HCT116 (cell line): Measurements from ENCODE around the gene VEPH1. TPM values are rescaled to one million over a fixed set of nuclear protein-coding genes. Genes with fewer than 3 reads are reported as not detected.

Experiments used
- ATAC-seq: fragments of 200-7000 bp; cut with Tn5 transposase; 2 replicates; pipeline ENCODE4 v1.9.1; 2020; ENCODE audit warnings: mild to moderate bottlenecking, moderate library complexity
- BruUV-seq: library from RNA; stranded (reverse); fragments of 400-500 nt; replicated peaks from 2 replicates; lab custom pipeline; 2021; lab: Mats Ljungman, UMichigan
- CTCF ChIA-PET: fragments of 300-600 bp; sonication (Branson Sonifier 250); formaldehyde crosslinking; loops from one replicate; lab custom pipeline; 2021; ENCODE audit warnings: antibody characterized with exemption; lab: Charles Lee
- POLR2A ChIA-PET: fragments of 300-600, 350-600 bp; sonication (Branson Sonifier 250); formaldehyde crosslinking; loops from one replicate; lab custom pipeline; 2021; ENCODE audit warnings: antibody characterized with exemption; lab: Charles Lee
- RAD21 ChIA-PET, 2 experiments: fragments of 300-600 bp; sonication (Branson Sonifier 250); formaldehyde crosslinking; loops; one replicate each; lab custom pipeline; 2023; ENCODE audit warnings: low total read pairs in 2 of 2; ENCODE audit not compliant: uncharacterized antibody in 2 of 2, unreplicated experiment in 2 of 2, low non-redundant PET in 1 of 2; lab: Charles Lee
- DNase-seq: peaks from one replicate; pipeline ENCODE4 v3.0.0-alpha.2; 2010; ENCODE audit warnings: low read depth, low spot score
- H2AFZ ChIP-seq: fragments of 200-600 bp; shearing (Covaris generic), sonication (generic); 2 replicates; pipeline ENCODE4 v1.6.1; 2017; ENCODE audit warnings: low read depth, mixed run types, mixed read lengths, antibody characterized with exemption, low read length; ENCODE audit not compliant: poor library complexity, severe bottlenecking
- H3K27ac ChIP-seq: 2 replicates; pipeline ENCODE4 v1.5.1; 2012; ENCODE audit warnings: low read depth, low read length
- H3K27me3 ChIP-seq: fragments of 200-600 bp; sonication (generic); 2 replicates; pipeline ENCODE4 v1.6.1; 2016; ENCODE audit warnings: mixed run types, low read length, mixed read lengths; ENCODE audit not compliant: insufficient read depth
- H3K36me3 ChIP-seq, 2 experiments: fragments of 200-500 bp in 1 of 2; fragments of 200-600 bp in 1 of 2; sonication (Bioruptor generic) in 1 of 2; sonication (generic) in 1 of 2; 2 replicates each; pipeline versions ENCODE4 v1.5.1 to v1.6.1; 2014 to 2016; ENCODE audit warnings: low read length in 2 of 2, inconsistent platforms in 1 of 2, mixed read lengths in 1 of 2, mixed run types in 1 of 2; ENCODE audit not compliant: insufficient read depth in 2 of 2, control insufficient read depth in 1 of 2
- H3K4me1 ChIP-seq, 2 experiments: fragments of 200-600 bp in 1 of 2; sonication (generic) in 1 of 2; 2 replicates each; pipeline versions ENCODE4 v1.5.1 to v1.6.1; 2012 to 2017; ENCODE audit warnings: low read length in 2 of 2, inconsistent platforms in 1 of 2, mild to moderate bottlenecking in 1 of 2, mixed read lengths in 1 of 2, mixed run types in 1 of 2, moderate library complexity in 1 of 2; ENCODE audit not compliant: insufficient read depth in 2 of 2, control insufficient read depth in 1 of 2
- H3K4me2 ChIP-seq: fragments of 200-600 bp; sonication (generic); 2 replicates; pipeline ENCODE4 v1.6.1; 2017; ENCODE audit warnings: mixed run types, low read length, mixed read lengths
- H3K4me3 ChIP-seq, 2 experiments: fragments of 200-600 bp in 1 of 2; sonication (generic) in 1 of 2; replicated peaks in 1 of 2; 2 replicates each; pipeline ENCODE4 v1.5.1; 2011 to 2016; ENCODE audit warnings: low read length in 2 of 2, control low read depth in 1 of 2, low read depth in 1 of 2, mild to moderate bottlenecking in 1 of 2, mixed read lengths in 1 of 2, mixed run types in 1 of 2
- H3K79me2 ChIP-seq: fragments of 200-600 bp; sonication (generic); 2 replicates; pipeline ENCODE4 v1.6.1; 2017; ENCODE audit warnings: mild to moderate bottlenecking, mixed run types, low read length, moderate library complexity, mixed read lengths; ENCODE audit not compliant: insufficient read depth
- H3K9ac ChIP-seq: fragments of 200-600 bp; sonication (generic); 2 replicates; pipeline ENCODE4 v1.6.1; 2016; ENCODE audit warnings: low read length, mixed read lengths
- H3K9me2 ChIP-seq: fragments of 200-600 bp; sonication (generic), shearing (Covaris generic); 2 replicates; pipeline ENCODE4 v1.6.1; 2017; ENCODE audit warnings: mixed run types, mild to moderate bottlenecking, moderate library complexity; ENCODE audit not compliant: insufficient read depth
- H3K9me3 ChIP-seq, 2 experiments: fragments of 200-500 bp in 1 of 2; fragments of 200-600 bp in 1 of 2; sonication (Bioruptor generic) in 1 of 2; sonication (generic) in 1 of 2; 2 replicates each; pipeline ENCODE4 v1.6.1; 2014 to 2017; ENCODE audit warnings: low read length in 2 of 2, mixed read lengths in 2 of 2, inconsistent platforms in 1 of 2, low read depth in 1 of 2, mild to moderate bottlenecking in 1 of 2, mixed run types in 1 of 2, moderate library complexity in 1 of 2; ENCODE audit not compliant: control insufficient read depth in 1 of 2, insufficient read depth in 1 of 2
- H4K20me1 ChIP-seq: fragments of 200-600 bp; sonication (generic), shearing (Covaris generic); 2 replicates; pipeline ENCODE4 v1.6.1; 2017; ENCODE audit warnings: mixed run types, mild to moderate bottlenecking, moderate library complexity; ENCODE audit not compliant: insufficient read depth
- ATF3 ChIP-seq: IDR thresholded peaks from 2 replicates; pipeline ENCODE4 v1.6.1; 2012
- CBX3 ChIP-seq: IDR thresholded peaks from 2 replicates; pipeline ENCODE4 v1.6.1; 2012; ENCODE audit warnings: low read depth
- CEBPB ChIP-seq: IDR thresholded peaks from 2 replicates; pipeline ENCODE4 v1.6.1; 2012; ENCODE audit warnings: low read depth
- ELF1 ChIP-seq: IDR thresholded peaks from 2 replicates; pipeline ENCODE4 v1.6.1; 2012; ENCODE audit warnings: low read depth, borderline replicate concordance
- EZH2 ChIP-seq: fragments of 200-600 bp; sonication (generic); IDR thresholded peaks from 2 replicates; pipeline ENCODE4 v1.6.1; 2017; ENCODE audit warnings: antibody characterized with exemption, mixed run types
- FOSL1 ChIP-seq: IDR thresholded peaks from 2 replicates; pipeline ENCODE4 v1.6.1; 2012; ENCODE audit warnings: low read depth
- JUND ChIP-seq: IDR thresholded peaks from 2 replicates; pipeline ENCODE4 v1.6.1; 2012
- POLR2A ChIP-seq: IDR thresholded peaks from 2 replicates; pipeline ENCODE4 v1.7.0; 2011; ENCODE audit warnings: borderline replicate concordance; ENCODE audit not compliant: insufficient read depth, insufficient read length; ENCODE audit errors: extremely low read depth
- POLR2AphosphoS5 ChIP-seq: IDR thresholded peaks from 2 replicates; pipeline ENCODE4 v1.6.1; 2011; ENCODE audit warnings: mild to moderate bottlenecking, low read depth, low read length, moderate library complexity
- RAD21 ChIP-seq: IDR thresholded peaks from 2 replicates; pipeline ENCODE4 v1.6.1; 2012; ENCODE audit warnings: low read depth, mild to moderate bottlenecking
- SIN3A ChIP-seq: IDR thresholded peaks from 2 replicates; pipeline ENCODE4 v1.6.1; 2012; ENCODE audit warnings: low read depth
- SP1 ChIP-seq: IDR thresholded peaks from 2 replicates; pipeline ENCODE4 v1.6.1; 2012; ENCODE audit warnings: low read depth
- TCF7L2 ChIP-seq: IDR thresholded peaks from 2 replicates; pipeline ENCODE4 v1.7.0; 2011; ENCODE audit warnings: borderline replicate concordance, inconsistent platforms; ENCODE audit not compliant: insufficient read depth, insufficient read length; ENCODE audit errors: extremely low read depth
- YY1 ChIP-seq: IDR thresholded peaks from 2 replicates; pipeline ENCODE4 v1.6.1; 2011; ENCODE audit warnings: low read length, low read depth, moderate library complexity, mild to moderate bottlenecking; ENCODE audit not compliant: insufficient replicate concordance; ENCODE audit errors: extremely low read depth
- ZBTB33 ChIP-seq: IDR thresholded peaks from 2 replicates; pipeline ENCODE4 v1.6.1; 2011; ENCODE audit warnings: mild to moderate bottlenecking, low read length, moderate library complexity; ENCODE audit not compliant: insufficient replicate concordance; ENCODE audit errors: extremely low read depth
- intact Hi-C: fragments of 100-400 bp; cut with micrococcal nuclease; formaldehyde crosslinking; loops from 2 replicates; pipeline ENCODE4 v1.10.0; 2022
- total RNA-seq: library from RNA; stranded (reverse); gene quantifications from one replicate; pipeline ENCODE4 v1.2.1, GENCODE V29; 2021; ENCODE audit not compliant: unreplicated experiment

Gene VEPH1
- total RNA-seq, 1 experiment from 2014 or later, result 4.9 TPM

GRCh38 chr3:157362348-157362747 is 140.9 kb downstream of the VEPH1 start (continued):
- TF ChIP-seq ZBTB33 (no peak), SIN3A (no peak), ELF1 (no peak), CBX3 (no peak), SP1 (no peak), YY1 (no peak), EZH2 (no peak)
- TF ChIP-seq, all 23 proteins: peak for 0

- Histone ChIP-seq H3K79me2 (no peaks in the 10 kb centered on the region), H3K36me3 (no peaks in the 10 kb centered on the region), H3K27ac (no peak overlapping the region), H3K4me2 (peak overlapping the region; percentile 26; the same call in 1 of the 2 replicates), H4K20me1 (no peaks in the 10 kb centered on the region), H3K9ac (no peak overlapping the region), H3K9me2 (no peaks in the 10 kb centered on the region), H3K9me3 (no peaks in the 10 kb centered on the region), H3K4me3 (no peak overlapping the region), H2AFZ (no peak overlapping the region), H3K27me3 (no peaks in the 10 kb centered on the region), H3K4me1 (peaks cover 0 to 12% of the 10 kb centered on the region in 2 experiments; a peak in 2 of 4 replicates)
- TF ChIP-seq RAD21 (no peak), YY1 (no peak), CBX3 (no peak), TCF7L2 (no peak), CEBPB (peak; percentile 71), ATF3 (no peak), POLR2AphosphoS5 (no peak), JUND (peak; percentile 25; the same call in 1 of the 2 replicates), FOSL1 (peak; percentile 11; the same call in 1 of the 2 replicates), POLR2A (no peak)
- POLR2A ChIA-PET, result no interaction called here
- CTCF ChIA-PET, result no interaction called here
- peak; percentile 57 for ATAC-seq
- intact Hi-C loops, result no loop called here
- RAD21 ChIA-PET, result no interaction called here
- no TSS peak for BruUV-seq
- peak; percentile 26 for DNase-seq
Observed at GRCh38 chr3:157360044-157360443, 143.2 kb downstream of the VEPH1 start.
